NCI-H2196 (cell line): ENCODE data around the gene DUSP21.
"Not testable (repeated sequence)": the region's sequence is repeated elsewhere in the genome, so short reads cannot be mapped to it uniquely, and the experiment has no call there.

Experiments used
- DNase-seq: peaks from one replicate; lab custom pipeline; 2025; ENCODE audit not compliant: unreplicated experiment; lab: John Stamatoyannopoulos, UW

Gene DUSP21

DNA sequence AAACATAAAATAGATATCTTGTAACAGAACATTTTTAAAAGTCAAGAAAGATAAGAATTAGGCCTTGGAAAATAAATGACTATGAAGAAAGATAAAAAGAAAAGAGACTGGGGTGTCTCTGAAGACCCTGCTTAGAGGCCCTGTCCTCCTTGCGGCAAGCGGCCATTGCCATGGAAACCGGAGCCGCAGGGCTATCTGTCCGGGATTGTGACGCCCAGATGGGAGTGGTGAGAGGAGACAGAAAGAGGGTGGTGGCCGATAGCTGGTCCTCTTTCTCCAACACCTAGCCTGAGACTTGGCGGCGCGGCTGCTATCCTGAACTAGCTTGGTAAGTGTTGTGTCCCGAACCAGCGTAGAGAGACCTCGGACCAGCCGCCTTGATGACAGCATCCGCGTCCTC lies at the start of gene DUSP21:
Gene DUSP21 (plus strand): TSS at position 269 of the 400 bp plus-strand sequence. CDS start 112 bp downstream, at position 381.
- no peak for DNase-seq

DNA sequence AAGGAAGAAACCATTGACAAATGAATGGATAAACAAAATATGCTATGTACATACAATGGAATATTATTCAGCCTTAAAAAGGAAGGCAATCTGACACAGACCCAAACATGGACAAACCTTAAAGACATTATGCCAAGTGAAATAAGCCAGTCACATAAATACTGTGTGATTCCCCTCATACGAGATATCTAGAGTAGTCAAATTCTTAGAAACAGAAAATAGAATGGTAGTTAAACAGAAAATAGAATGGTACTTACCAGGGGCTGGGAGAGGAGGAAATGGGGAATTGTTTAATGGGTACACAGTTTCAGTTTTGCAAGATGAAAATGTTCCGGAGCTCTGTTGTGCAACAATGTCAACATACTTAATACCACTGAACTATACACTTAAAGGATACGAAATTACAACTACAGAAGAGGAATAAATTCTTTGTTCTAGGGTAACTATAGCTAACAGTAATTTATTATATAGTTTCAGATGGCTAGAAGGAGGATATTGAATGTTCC lies 47.8 kb upstream of the DUSP21 start:
- no peak for DNase-seq

DNA sequence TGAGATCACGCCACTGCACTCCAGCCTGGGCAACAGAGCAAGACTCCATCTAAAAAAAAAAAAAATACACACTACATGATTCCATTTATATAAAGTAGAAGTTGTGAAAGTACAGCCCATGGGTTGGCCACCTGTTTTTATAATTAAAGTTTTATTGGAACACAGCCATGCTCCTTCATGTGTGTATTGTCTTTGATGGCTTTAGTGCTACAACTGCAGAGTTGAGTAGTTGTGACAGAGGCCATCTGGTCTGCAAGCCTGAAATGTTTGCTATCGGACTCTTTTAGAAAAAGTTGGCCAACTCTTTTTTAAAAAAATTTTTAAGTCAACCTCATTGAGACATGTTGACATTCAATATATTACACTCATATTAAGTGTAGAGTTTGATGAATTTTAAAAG lies 41.2 kb upstream of the DUSP21 start:
- no peak for DNase-seq

DNA sequence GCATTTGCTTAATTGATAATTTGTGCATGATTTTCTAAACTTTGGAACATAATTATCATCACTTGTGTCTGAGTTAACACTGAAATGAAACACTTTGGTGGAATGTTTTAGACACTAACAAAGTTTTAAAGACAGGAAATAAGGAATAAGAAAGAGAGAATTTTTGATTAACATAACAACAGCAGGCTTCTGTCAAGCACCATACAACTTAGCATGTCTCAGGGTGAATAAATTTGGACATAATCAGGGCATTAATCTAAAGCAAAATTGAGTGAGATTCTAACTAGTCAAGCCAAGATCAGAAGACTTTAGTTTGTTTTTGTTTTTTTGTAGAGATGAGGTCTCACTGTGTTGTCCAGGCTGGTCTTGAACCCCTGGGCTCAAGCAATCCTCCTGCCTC lies 28.1 kb upstream of the DUSP21 start:
- DNase-seq: no peak

DNA sequence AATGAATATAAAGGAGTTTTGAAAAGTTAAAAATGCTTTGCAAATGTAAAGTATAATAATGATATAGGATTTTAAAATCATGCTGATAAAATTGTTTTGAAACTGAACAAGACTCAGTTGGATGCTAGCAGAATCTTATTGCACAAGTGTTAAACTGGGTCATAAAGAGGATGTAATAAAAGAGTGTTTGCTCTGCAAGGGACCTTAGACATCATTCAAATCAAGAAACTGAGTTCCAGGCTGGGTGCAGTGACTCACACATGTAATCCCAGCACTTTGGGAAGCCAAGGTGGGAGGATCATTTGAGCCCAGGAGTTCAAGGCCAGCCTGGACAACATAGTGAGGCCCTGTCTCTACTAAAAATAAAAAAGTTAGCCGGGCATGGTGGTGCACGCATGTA lies 27.5 kb upstream of the DUSP21 start:
- DNase-seq: no peak

DNA sequence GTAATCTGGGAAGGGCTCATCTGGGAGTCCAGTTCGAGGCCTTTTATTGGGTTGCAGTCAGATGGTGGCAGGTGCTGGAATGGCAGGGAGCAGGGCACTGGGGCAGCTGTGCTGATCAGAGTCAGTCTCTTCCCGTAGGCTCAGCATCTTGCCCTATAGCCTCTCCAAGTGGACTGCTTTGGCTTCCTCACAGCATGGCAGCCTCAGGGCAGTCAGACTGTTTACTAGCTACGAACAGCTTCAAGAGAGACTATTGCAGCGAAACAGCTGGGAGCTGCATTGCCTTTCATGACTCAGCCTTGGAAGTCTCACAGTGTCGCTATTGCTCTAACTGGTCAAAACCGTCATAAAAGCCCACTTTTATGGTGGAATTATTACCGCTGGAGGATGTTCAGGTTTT lies 26.8 kb upstream of the DUSP21 start:
- DNase-seq: no peak

DNA sequence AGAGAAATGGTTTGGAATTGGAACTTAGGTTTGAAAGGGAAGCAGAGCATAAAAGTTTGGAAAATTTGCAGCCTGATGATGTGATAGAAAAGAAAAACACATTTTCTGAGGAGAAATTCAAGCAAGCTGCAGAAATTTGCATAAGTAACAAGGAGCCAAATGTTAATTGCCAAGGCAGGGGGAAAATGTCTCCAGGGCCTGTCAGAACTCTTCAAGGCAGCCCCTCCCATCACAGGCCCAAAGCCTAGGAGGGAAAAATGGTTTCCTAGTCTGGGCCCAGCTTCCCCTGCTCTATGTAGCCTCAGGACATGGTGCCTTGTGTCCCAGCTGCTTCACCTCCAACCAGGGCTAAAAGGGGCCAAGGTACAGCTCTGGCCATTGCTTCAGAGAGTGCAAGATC lies 21.2 kb upstream of the DUSP21 start:
- DNase-seq: no peak

DNA sequence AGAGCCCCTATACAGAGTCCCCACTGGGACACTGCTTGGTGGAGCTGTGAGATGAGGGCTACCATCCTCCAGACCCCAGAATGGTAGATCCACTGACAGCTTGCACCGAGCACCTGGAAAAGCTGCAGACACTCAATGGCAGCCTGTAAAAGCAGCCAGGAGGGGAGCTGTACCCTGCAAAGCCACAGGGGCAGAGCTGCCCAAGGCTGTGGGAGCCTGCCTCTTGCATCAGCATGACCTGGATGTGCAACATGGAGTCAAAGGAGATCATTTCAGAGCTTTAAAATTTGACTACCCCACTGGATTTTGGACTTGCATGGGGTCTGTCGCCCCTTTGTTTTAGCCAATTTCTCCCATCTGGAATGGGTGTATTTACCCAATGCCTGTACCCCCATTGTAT lies 20.6 kb upstream of the DUSP21 start:
- not testable (repeated sequence) for DNase-seq

DNA sequence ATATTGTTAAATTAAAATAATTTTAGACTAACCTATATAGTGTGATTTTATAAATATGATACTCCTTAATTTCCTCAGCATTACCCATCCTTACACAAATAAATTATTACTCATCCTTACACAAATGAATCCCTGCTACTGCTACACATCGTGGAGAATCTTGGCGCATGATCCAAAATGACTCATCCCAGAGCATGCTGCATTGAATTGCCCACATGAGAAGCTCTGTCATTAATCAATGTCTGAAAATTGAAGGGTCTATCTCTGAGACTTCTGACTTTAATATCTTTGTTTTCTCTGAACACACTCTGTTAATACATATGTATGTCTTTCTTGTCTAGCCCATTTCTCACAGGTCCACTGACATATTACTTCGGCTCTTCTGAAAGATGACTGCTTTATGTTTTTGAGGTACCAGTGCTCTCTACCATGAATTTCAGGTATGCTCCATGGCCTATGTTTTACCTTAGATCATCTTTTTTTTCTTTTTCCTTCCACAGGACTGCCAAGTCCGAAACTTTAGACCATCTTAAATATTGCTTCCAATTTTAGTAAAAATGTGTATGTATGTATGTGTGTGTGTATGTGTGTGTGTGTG lies 15.7 kb upstream of the DUSP21 start:
- peak; percentile 2 for DNase-seq

DNA sequence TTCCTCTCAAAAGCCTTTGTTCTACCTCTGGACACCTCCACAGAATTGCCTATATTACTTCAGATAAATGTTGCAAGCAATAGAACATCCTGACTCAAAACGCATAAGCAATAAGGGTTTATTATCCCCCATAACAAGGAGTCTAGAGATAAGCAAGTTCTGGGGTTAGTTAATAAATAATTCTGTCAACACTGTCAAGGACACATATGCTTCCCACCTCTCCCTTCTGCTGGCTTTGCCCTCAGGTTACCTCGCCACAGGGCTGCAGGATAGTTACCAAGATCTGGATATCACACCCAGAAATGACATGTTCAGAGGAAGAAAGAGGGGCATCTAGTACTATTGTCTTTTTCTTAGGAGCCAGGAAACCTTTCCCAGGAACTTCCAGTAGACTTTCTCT lies 14.0 kb upstream of the DUSP21 start:
- no peak for DNase-seq

DNA sequence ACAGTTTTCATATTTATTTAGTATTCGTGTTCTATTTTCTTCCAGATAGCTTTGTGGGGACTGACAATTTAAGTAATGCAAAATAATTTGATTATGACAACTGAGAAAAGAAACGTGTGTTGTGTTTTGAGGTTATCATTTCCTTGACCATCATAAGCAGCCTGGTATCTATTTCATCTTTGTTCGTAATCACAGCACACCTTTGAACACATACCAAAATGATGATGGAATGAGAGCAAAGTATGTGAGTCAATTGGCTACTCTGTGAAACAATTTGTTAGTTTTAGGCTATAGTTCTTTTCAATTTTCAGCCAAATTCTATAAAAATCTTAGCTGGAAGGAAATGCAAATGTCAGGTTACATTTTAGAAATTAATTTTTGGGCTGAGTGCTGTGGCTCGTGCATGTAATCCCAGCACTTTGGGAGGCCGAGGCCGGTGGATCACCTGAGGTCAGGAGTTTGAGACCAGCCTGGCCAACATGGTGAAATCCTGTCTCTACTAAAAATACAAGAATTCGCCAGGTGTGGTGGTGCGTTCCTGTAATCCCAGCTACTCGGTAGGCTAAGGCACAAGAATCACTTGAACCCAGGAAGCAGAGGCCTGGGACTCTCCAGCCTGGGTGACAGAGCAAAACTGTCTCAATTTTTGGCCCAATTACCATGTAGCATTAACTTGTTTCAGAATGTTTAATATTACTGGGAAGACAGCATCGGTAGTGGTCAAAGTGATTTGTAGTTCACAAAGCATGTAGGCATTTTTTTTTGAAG lies 1.1 kb upstream of the DUSP21 start:
- no peak for DNase-seq

DNA sequence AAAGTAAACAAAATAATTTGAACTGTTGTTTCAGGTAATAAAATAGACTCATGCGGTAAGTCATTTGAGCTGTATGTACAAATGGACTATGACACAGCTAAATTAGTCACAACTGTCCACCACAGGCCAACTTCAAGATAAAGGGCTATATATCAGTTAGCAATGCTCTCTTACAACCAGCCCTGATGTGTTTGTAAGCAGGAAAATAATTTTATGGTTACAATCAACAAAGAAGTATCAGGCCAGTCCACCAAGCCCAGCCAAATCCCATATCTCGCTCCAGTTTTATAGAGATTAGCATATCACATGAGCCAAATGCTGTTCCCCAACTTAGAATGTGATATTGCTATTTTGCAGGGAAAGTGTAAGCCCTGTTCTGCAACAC lies 511 bp upstream of the DUSP21 start:
- no peak for DNase-seq

DNA sequence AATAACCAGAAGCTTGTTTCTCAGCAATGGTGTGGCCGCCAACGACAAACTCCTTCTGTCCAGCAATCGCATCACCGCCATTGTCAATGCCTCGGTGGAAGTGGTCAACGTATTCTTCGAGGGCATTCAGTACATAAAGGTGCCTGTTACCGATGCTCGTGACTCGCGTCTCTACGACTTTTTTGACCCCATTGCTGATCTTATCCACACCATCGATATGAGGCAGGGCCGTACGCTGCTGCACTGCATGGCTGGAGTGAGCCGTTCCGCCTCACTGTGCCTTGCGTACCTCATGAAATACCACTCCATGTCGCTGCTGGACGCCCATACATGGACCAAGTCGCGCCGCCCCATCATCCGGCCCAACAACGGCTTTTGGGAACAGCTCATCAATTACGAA lies 383 bp downstream of the DUSP21 start:
- no peak for DNase-seq

DNA sequence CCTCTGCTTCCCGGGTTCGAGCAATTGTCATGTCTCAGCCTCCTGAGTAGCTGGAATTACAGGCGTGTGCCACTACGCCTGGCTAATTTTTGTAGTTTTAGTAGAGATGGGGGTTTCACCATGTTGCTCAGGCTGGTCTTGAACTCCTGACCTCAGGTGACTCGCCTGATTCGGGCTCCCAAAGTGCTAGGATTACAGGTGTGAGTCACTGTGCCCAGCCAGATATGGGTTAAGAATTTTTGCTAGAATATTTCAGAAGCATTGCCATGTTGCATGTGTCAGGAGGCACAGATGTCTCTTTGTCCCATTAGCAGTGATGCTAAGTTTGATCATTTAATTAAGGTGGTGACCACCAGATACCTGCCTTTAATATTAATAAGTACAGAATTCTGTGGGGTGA lies 7.1 kb downstream of the DUSP21 start:
- DNase-seq: not testable (repeated sequence)

DNA sequence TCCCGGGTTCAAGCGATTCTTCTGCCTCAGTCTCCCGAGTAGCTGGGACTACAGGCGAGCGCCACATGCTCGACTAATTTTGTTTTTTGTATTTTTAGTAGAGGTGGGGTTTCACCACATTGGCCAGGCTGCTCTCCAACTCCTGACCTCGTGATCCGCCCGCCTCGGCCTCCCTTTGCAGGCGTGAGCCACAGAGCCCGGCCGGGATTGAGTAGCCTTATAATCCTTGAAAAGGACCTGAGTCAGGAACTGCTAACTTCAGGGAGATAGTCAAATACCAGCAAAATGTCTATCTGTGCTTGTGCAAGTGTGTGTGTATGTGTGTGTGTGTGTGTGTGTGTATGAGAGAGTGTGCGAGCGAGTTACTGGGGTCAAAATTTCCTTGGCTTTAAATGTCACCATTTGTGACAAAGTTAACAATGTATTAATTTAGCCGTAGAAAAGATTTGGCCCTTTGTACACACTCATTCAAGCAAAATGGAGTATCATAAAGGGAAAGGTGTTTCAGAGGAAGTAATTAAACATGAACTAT lies 27.4 kb downstream of the DUSP21 start:
- no peak for DNase-seq

DNA sequence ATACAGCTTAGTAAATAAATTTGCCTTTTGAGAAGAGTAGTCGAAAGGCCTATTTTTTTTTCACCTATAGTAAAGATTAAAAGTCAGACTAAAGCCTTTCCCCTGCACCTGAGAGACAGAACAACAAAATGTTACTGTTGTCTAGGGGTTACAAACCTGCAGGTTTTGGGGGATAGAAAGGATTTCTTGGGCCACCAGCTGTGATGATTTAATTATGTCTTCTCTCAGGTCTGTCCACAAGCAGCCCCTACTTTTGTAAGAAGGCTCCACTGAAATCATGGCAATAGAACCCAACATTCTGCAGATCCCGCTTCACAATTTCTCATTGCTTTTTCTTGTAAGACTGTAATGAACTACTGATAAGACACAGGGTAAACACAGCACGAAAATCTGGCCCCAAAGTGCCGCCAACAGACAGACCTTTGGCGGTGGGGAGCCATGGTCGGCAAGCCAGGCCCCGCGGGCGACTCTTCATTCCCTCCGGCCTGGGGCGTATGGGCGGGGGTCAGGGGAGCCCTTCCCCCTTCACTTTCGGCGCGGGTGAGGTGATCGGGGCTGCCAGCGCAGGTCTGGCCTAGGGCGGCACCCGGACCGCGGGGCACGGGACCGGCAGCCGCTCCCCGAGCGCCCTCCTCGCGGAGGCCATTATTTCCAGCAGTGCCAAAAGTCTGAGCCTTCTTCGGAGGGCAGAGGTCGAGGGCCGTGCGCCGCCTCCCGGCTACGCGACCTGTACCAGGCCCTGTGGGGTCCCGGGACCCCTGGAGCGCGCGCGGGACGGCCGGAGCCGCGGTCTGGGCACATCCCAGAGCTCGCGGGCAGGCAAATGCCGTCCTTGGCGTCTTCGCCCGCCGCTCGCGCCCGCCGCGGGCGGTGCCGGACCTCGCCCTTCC lies 28.4 kb downstream of the DUSP21 start:
- DNase-seq: no peak

DNA sequence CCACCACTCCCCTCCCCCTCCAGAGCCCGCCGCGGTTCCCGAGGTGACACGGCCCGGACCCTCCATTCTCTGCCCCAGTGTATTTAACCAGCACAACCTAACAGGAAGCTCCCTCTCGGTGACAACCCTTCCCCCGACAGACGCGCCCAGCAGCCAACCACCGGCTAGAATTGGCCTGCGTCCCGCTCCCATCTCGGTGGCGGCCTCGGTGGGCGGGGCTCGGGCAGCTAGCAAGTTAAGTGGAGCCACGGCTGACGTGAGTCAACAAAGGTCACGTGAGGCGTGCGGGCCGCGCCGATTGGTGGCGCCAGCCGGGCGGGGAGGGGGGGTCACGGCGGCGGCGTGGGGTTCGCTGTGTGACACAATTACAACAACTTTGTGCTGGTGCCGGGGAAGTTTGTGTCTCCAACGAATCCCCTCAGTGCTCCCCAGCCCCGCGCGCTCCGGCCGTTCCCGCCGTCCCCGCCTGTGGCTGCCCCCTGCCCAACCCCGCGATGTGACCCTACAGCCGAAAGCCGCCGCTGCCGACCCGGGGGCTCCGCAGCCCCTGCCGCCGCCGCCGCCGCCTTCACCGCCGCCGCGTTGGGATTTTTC lies 29.1 kb downstream of the DUSP21 start, which contains the start of gene KDM6A:
Gene KDM6A (plus strand): TSS at position 368 of the 594 bp plus-strand sequence. CDS start 364 bp downstream, outside the sequence.
- DNase-seq: peak; percentile 88

DNA sequence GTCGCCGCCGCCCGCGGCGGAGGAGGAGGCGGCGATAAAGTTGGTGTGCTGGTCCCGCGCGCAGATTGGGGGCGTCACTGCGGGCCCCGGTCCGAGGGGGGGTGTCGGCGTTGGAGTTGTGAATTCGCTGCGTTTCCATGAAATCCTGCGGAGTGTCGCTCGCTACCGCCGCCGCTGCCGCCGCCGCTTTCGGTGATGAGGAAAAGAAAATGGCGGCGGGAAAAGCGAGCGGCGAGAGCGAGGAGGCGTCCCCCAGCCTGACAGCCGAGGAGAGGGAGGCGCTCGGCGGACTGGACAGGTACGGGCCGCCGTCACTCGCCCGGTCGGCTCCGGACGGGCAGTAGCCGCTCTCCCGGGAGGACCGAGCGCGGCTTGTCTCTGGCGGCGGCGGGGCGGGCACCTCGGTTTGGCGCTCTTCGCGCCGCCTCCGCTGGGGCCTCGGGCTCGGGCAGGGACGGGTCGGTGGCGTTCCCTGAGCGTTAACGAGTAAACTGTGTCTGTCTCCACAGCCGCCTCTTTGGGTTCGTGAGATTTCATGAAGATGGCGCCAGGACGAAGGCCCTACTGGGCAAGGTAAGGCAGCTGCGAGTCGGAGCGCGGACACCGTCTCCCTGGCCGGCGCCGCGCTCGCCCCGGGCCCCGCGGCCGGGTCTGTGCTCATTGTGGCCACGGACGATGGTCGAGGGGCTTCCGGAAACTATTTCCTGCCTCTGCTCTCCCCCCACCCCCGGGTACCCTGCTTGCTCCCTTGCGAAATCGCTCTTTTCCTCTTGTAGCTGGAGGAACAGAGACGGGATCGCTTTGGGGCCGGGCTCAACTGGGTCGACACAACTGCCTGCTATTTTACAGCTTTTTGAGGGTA lies 29.8 kb downstream of the DUSP21 start:
- peak; percentile 24 for DNase-seq

DNA sequence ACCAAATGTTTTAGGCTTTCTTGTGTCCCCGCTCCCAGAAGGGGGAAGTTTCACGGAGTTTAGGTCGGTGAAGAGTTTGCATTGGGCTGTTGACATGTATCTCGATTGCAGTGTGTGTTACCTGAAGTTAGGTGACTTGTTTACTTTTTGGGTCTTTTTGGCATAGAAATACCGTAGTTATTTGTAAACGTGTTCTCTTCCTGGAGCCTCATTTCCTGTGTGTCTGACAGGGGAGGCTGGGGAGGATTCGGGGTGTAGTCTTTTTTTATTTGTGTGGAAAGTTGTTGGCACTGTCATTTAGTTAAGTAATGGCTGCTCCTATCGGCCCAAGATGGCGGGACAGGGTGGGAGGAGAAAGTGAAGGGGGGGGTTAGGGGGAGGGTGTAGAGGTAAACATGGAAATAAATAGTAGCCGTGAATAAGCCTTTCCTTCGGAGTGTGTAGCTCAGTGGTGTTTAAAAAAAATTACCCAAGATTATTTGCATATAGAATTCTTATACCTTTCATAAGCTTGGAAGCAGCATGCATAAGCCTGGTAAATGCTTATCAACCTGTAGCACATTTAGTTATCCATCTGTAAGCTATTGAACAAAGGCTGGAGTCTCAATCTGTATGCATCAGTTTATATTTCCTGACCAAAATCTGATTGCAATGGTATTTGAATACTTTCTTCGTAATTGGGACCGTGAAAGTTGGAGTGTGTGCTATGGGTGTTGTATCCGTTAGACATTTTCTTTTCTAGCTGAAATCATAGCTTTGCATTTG lies 30.8 kb downstream of the DUSP21 start:
- DNase-seq: peak; percentile 25
